GM12892 (cell line): Measurements from ENCODE around the gene ARFIP1.
"Not testable (repeated sequence)": the region's sequence is repeated elsewhere in the genome, so short reads cannot be mapped to it uniquely, and the experiment has no call there.

Experiments used
- DNase-seq: peaks from one replicate; pipeline ENCODE4 v3.0.0; 2011; ENCODE audit not compliant: insufficient read length
- FAIRE-seq: peaks from 2 replicates; lab custom pipeline; 2011; peaks lifted over from hg19 to GRCh38; lab: Jason Lieb, UNC
- POLR2A ChIP-seq: IDR thresholded peaks from 2 replicates; pipeline ENCODE4 v1.6.1; 2011; ENCODE audit warnings: low read depth, low read length, control low read depth
- POLR2AphosphoS5 ChIP-seq: IDR thresholded peaks from 2 replicates; pipeline ENCODE4 v1.6.1; 2011; ENCODE audit warnings: low read depth, low read length, control low read depth
- TAF1 ChIP-seq: IDR thresholded peaks from 2 replicates; pipeline ENCODE4 v1.6.1; 2011; ENCODE audit warnings: low read depth, mild to moderate bottlenecking, control low read depth, low read length, borderline replicate concordance

Gene ARFIP1

DNA sequence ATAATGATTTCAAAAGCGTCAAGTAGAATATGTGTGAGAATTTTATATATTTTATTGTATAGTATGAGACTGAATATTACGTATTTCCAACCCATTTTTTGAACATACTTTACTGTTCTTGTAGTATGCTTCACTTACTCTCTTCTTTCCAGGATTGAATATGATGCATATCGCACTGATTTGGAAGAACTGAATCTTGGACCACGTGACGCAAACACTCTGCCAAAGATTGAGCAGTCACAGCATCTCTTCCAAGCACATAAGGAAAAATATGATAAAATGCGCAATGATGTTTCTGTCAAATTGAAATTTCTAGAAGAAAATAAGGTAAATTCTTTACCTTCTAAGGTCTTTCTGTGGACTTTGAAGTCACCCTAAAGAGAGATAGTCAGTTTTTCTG is 108.2 kb downstream of the ARFIP1 start:
- no peak for FAIRE-seq
- DNase-seq = no peak
- no peak for TF ChIP-seq POLR2AphosphoS5
- TF ChIP-seq POLR2A = no peak

DNA sequence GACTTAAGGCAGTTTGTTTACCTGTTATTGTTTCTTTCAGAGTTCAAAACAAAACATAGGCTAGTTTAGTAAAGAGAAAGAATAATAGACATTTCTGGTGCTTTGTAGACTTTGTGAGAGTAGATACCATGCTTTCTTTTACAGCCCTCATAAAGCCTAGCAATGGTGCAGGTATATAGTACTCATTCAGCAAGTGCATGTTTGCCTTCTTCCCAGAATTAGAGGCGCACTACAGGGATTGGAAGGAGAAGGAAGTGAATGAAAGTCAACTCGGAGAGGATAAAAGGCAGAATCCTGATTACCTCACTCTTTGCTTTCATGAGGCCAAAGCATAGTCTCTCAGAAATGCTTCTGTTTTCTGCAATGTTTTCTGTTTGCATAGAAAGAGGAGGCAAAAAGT is 113.2 kb downstream of the ARFIP1 start:
- TF ChIP-seq POLR2AphosphoS5 = no peak
- TF ChIP-seq TAF1 = no peak
- no peak for TF ChIP-seq POLR2A
- no peak for FAIRE-seq
- no peak for DNase-seq

DNA sequence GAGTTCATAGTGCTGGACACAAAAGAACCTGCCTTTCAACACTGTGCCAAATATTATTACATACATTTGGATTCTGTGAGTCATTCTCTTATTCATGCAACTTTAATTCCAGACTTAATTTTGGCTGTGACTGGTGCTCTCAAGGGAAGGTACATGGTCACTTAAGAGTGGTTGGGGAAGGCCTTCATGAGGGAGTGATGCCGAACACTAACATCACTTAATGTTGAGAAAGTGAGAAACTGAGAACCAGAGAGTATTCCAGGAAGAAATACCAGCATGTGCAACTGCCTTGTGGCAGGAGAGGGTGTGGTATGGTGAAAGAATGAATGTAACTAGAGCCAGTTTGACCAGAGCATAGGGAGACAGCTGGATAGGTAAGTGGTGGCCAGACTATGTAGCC is 114.9 kb downstream of the ARFIP1 start:
- TF ChIP-seq POLR2A = no peak
- no peak for TF ChIP-seq POLR2AphosphoS5
- no peak for TF ChIP-seq TAF1
- no peak for FAIRE-seq
- no peak for DNase-seq

DNA sequence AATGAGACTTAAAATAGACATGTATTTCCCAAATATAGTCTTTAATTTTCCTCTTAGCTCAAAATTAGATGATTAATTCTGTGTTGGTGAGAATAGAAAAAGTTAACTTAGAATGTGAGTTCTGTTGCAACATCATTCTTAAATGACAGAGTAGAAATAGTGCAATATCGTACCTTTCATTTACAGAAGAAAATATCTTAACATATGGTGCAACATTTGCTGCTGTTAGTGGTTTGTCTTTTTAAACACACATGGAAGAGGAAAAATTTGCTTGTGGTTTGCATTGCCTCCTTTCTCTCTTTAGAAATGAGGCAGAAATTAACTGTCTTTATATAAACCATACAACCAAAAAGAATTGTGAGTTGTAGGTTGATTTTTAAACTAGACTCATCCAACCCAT is 117.1 kb downstream of the ARFIP1 start:
- no peak for DNase-seq
- FAIRE-seq = peak; percentile 54
- TF ChIP-seq TAF1 (no peak), POLR2AphosphoS5 (no peak), POLR2A (no peak)

DNA sequence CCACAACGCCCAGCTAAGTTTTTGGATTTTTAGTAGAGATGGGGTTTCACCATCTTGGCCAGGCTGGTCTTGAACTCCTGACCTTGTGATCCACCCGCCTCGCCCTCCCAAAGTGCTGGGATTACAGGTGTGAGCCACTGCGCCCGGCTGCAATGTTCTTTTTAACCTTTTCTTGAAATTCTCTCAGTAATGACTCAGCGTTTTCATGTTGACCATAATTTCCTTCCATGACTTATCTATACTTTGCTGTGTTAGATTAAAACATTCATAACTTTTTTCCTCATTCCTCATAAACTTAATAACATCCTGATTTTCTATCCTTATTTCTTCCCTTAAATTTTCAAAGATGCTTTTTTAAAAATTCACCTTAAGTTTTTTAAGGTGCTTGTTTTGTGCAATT is 118.4 kb downstream of the ARFIP1 start:
- not testable (repeated sequence) for FAIRE-seq, DNase-seq

DNA sequence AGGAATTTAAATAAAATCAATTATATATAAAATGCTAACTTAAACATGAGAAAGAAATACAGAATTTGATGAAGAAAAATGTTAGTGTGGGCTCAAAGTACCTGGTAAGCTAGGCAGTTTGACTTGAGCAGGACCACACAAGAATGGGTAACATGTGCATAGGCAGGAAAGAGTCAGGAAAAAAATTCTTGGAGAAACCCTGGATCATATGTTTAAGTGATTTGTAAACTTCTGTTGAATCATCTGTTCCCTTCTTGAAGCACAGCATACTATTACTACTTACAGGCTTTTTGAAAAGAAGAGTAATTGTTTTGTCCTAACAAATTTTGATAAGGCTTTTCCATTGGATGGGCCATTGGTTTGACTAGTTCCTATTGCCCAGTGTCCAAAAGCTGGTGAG is 118.9 kb downstream of the ARFIP1 start:
- TF ChIP-seq TAF1 (no peak), POLR2AphosphoS5 (no peak), POLR2A (no peak)
- no peak for DNase-seq
- FAIRE-seq = no peak

DNA sequence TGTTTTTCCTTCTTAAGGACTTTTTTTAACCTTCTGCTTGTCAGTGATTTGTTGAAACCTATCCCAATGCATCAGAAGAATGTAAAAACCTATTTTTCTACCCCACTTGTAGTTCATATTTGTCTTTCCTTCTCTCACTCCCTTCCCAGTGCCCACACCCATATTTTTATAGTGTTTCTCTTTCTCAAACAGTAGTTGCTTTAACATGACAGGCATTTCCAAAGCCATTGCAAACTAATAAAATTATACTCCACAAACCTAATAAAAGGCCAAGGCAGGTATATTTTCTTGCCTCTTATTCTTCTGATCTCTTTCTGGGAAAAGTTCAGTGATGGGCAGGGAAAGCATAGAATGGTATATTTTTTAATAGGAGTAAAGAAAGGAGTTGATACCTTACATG is 120.6 kb downstream of the ARFIP1 start:
- no peak for FAIRE-seq
- no peak for DNase-seq
- TF ChIP-seq POLR2A (no peak), TAF1 (no peak), POLR2AphosphoS5 (no peak)

DNA sequence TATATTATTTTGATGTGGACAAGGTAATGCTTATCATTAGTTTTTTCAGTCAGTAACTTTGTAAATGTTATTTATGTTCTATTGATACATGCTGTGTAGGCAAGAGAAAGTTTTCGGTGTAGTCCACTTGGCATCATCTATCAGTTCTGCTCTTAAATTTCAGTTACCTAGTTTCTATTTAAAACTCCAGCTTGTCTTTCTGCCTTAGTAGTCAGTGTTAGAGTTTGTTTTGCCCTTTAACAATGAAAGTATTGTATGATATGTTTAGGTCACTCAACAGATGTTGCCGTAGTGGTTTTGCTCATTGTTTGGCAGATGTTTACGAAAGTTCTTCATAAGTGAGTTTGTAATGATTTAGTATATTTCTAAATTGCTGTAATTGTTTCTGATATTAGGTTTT is 121.5 kb downstream of the ARFIP1 start:
- FAIRE-seq (peak; percentile 44), DNase-seq (no peak)
- TF ChIP-seq POLR2AphosphoS5 = no peak
- TF ChIP-seq POLR2A = no peak
- no peak for TF ChIP-seq TAF1

DNA sequence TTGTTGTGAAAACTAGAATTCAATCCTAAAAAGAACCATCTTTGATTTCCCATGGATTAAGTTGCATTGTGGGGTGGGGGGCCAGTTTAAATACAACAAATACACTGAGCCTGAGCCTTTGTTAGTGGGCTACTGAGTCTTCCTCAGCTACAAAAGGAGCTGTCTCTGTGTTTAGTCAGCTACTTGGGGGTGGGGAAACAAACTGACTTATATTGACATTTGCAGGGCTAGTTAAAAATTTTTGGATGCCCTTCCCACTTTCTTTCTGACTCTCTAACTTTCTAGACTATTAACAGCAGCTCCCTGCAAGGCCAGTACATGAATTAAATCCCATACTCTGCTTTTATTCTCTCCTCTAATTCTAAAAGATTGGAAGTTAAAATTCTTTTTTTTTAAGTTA is 123.9 kb downstream of the ARFIP1 start:
- DNase-seq = no peak
- TF ChIP-seq POLR2A (no peak), POLR2AphosphoS5 (no peak), TAF1 (no peak)
- FAIRE-seq = no peak

DNA sequence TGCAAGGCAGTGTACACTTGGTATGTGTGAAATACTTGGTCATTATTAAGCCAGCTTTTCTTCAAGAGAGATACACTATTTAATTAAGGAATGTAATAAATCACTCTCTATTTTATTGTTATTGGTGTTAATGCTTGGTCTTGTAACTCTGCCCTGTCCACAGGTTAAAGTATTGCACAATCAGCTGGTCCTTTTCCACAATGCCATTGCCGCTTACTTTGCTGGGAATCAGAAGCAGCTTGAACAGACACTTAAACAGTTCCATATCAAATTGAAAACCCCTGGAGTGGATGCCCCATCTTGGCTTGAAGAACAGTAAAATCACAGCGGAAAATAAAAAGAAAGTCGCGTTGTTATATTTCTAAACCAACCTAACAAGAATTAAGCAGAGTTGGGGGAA is 130.1 kb downstream of the ARFIP1 start:
- FAIRE-seq (no peak), DNase-seq (no peak)
- TF ChIP-seq TAF1 = no peak
- no peak for TF ChIP-seq POLR2AphosphoS5
- TF ChIP-seq POLR2A = no peak

DNA sequence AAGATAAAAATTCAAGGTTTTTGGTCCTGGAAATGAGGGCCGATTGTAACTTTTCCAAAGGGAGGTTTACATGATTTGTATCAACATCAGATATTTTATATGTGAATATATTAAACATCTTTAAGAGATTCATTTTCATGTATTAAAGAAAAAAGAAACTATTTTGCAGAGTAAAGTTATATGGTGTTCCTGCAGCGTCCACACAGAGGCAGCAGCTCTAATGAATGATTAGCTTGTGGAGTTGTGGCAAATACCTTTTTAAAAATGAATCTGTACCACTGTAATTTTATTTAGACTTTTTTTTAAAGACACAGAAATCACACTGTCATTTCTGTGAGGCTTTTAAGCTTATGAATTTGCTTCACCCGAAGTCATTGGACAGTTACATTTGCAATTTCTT is 130.8 kb downstream of the ARFIP1 start:
- no peak for TF ChIP-seq TAF1
- no peak for TF ChIP-seq POLR2AphosphoS5
- TF ChIP-seq POLR2A = no peak
- DNase-seq = no peak
- FAIRE-seq = no peak

DNA sequence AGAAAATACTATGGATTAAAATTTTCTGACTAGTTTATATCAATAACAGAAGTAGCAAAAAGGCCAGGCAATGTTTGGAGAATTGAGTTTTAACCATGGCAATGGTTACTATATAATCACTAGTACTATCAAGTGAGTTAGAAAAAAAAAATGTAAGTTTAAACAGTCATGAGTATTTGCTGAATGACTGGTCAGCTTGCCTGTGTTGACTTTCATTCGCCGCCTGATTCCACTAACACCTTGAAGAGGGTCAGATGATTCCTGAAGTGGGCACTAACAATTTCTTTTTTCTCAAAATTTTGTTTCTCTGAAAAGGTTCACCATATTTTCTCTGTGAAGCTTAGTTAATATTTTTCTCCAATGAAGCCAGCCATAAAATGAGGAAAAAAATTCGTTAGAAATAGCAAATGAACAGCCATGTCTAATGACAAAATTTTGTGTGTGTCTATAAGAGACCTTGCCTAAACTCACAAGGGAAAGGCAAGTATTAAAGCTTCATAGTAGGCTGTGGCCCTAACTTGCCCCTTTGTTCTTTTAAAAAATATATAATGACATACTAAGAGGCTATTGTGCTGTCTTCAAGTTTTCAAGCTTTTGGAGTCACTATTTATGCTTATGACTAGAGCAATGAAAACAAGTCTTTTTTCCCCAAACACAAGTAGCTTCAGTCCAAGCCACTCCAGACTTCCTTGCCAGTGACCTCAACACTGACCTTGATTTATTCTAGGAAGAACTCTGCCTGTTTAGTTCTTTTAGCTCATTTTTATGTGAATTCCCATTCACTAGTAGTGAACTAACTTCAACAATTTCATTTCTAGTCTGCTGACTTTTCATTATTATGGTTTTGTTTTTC is 138.0 kb downstream of the ARFIP1 start:
- no peak for DNase-seq
- TF ChIP-seq POLR2AphosphoS5 = no peak
- TF ChIP-seq TAF1 = no peak
- no peak for FAIRE-seq

DNA sequence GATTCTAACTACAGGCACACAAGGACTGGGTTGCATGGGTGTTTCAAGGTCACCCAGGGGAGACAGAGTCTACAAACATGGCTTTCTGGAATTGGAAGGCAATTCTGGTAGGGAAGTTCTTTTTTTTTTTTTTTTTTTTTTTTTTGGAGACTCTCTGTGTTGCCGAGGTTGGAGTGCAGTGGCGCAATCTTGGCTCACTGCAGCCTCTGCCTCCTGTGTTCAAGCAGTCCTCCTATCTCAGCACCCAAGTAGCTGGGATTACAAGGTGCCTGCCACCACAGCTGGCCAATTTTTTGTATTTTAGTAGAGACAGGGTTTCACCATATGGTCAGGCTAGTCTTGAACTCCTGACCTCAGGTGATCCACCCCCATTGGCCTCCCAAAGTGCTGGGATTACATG is 140.1 kb downstream of the ARFIP1 start:
- no peak for DNase-seq
- TF ChIP-seq POLR2A (no peak), TAF1 (no peak), POLR2AphosphoS5 (no peak)
- FAIRE-seq = no peak

DNA sequence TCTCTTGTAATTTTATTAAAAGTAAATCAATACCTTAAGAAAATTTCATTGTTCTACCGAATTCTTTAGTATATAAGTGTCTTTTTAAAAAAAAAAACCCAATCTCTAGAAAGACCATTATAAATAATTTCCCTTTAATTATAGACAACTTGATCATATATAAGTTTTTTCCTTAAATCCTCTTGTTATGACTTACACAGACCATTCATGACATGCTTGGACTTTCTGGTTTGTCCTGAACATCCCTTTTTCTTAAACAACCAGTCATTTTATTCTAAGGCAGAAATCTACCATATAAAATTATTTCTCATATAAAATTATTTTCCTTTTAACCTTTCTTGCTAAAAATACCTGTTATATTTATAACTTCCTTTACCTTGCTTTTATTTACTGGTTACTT is 141.0 kb downstream of the ARFIP1 start:
- FAIRE-seq (no peak), DNase-seq (no peak)

DNA sequence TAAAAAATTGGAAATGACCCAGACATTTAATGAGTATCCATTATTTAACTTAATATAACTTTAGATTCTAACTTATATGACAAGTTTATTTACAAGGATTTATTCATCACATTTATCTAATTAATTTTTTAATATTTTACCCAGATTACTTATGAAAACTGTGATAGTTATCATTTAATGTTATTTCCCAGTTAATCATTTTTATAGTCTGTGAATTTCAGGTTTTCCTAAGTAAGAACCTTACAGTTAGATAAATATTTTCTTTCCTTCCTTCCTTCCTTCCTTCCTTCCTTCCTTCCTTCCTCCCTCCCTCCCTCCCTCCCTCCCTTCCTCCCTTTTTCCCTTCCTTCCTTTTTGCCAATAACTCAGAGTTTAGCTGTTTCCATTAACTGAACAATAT is 141.5 kb downstream of the ARFIP1 start:
- DNase-seq = no peak
- TF ChIP-seq TAF1 (no peak), POLR2AphosphoS5 (no peak), POLR2A (no peak)
- no peak for FAIRE-seq

More for the DNA sequence above, 141.0 kb downstream of the ARFIP1 start:
- TF ChIP-seq POLR2AphosphoS5 (no peak), POLR2A (no peak), TAF1 (no peak)
